GM21576 (cell line): ENCODE measurements around the gene TEP1.
"Not testable (repeated sequence)": the region's sequence is repeated elsewhere in the genome, so short reads cannot be mapped to it uniquely, and the experiment has no call there.

Experiments
- ATAC-seq: cut with Tn5 transposase; IDR thresholded peaks from one replicate; pipeline ENCODE4 v1.9.1; 2021; ENCODE audit warnings: mild to moderate bottlenecking, moderate library complexity; ENCODE audit not compliant: unreplicated experiment

The TEP1 gene

DNA sequence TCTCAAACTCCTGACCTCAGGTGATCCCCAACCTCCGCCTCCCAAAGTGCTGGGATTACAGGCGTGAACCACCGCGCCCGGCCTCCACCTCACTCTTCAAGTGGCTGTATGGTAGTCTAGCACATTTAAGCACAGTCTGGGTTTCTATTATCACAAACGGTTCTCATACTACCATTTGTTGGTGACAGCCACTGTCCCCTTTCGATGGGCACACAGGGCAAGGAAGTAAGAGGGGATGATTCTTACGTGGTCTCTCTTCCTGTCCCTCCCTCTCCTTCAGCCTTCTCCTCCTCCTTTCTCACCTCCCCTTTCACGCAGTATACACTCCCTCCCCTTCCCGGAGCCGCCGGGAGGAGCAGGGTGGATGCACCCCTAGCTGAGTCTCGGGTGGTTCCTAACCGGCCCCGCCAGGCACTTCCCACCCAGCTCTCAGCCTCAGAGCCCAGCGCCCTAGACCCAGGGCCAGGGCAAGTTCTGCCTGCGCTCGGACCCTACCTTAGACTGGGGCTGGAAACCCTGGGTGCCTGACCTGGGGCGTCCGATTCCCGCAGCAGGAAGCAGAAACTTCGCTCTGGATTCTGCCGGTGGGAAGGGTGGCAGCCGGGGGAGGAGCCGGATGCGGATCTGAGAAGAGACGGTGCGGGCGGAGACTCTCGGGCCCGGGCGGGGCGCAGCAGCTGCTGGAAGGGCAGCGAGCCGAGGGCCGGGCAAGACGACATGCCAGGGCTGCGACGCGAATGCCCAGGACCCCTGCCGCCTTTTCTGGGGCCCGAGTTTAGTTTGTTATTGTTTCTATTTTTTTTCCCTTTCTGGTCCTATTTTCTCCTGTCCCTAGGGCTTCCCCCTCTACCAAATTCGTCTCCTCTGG, at the start of gene TEP1:
Gene TEP1, minus strand, starts transcription at position 626 of the 868 bp plus-strand sequence. CDS start 5,062 bp downstream, outside the sequence.
- ATAC-seq, result peak; percentile 65

- peak; percentile 88 for ATAC-seq
Measured at GRCh38 chr14:20461225-20462141, 48.2 kb upstream of the TEP1 start, which contains the start of gene PIP4P1. Gene PIP4P1, minus strand, starts transcription at chr14:20461434. Its CDS starts 109 bp downstream, at chr14:20461325.

DNA sequence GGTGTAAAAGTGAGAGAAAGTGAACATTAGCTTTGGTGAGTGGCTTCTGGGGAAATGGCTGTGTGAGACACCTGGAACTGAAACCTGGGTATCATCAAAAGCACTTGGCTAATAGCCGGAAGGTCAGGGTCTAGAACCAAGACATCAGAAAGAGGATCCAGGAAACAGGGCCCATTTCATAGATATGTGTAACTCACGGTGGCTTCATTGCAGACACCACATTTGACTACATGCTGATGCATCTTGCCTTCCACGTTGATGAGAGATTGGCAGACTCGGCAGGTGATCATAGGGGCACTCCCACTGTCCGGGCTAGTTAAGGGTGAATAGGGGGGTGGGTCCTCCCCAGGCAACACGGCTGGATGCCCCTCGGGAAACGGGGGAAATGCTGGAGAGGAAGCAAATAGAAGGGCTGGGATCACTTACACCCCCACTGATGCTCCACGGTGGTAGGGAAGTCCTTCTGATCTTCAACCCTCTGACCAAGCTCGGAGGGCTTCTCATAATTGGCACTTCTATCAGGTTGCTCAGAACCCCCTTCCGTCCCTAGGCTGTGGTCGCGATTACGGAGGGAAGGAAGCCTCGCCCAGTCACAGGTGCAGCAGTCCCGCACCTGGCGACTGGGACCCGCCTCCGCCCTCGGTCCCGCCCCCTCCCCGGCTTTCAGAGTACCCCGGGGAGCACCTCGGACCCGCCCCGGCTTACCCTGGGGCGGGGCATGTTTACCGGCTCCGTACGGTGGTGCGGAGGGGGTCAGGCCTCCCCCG, 47.3 kb upstream of the TEP1 start:
- ATAC-seq, result peak; percentile 7

DNA sequence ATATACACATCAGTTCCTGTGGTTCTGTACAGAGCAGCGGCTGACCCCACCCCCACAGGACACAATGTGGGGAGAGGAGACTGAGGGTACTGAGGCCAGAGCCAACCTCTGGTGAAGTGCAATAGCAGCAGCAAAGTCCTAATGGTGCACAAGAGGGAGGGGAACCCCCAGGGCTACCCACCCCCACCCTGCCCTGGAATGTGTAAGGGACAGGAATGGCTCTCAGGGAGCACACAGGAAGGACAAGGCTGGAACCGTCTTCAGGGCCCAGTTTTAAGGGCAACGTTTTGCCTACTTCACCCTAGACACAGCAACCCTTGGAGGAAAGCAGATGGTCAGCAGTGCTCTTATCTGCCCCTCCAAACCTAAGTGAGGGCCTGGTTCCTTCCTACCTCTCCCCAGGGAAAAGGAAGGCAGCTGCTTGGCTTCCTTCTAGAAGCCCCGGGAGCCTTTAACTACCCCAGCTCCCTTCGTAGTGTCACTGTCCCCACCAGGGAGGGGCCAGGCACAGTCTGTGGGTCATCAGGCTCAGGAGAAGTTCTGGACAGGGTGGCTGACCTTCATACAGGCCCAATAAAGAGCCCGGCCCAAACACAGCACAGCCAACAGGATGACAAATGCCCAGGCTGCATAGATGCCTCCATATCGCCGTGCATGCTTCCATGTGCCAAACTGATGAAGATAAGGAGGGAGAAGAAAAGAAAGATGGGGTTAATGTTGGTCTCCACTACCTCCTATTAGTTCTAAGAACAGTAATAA, 44.9 kb upstream of the TEP1 start:
- no peak for ATAC-seq

DNA sequence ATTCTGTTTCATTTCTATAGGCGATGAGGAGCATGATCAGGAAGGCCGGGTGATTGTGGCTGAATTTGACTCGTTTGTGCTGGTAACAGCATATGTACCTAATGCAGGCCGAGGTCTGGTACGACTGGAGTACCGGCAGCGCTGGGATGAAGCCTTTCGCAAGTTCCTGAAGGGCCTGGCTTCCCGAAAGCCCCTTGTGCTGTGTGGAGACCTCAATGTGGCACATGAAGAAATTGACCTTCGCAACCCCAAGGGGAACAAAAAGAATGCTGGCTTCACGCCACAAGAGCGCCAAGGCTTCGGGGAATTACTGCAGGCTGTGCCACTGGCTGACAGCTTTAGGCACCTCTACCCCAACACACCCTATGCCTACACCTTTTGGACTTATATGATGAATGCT, 43.7 kb upstream of the TEP1 start:
- ATAC-seq, result no peak

DNA sequence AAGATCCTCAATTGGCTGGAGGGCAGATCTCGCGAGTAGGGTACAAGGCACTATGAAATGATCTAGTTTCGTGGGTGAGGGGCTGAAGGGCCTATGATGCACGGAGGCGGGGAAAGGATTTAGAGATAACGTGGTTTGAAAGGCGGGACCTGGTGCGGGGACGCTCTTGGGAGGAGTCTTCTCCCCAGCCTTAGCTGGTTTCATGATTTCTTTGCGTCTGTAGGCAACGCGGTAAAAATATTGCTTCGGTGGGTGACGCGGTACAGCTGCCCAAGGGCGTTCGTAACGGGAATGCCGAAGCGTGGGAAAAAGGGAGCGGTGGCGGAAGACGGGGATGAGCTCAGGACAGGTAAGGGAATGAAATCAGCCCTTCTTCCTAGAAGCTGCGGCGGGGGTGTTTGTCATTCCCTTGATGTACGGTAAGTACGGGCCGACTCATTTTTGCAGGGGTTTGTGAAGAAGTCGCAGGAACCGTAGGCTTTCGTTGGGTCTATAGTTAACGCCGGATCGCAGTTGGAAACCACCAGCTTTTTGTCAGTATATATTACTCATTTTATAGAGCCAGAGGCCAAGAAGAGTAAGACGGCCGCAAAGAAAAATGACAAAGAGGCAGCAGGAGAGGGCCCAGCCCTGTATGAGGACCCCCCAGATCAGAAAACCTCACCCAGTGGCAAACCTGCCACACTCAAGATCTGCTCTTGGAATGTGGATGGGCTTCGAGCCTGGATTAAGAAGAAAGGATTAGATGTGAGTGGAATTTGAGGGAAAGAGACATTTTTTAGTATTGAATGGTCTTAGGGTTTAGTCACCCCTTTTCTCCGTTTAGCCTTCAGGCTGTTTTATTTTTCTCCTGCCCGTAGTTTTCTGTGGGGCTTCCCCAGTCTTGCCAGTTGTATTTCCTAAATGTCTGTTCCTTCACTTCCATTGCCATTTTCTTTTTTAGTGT, 42.3 kb upstream of the TEP1 start:
- ATAC-seq, result peak; percentile 40

GRCh38 chr14:20454516-20455354, 41.4 kb upstream of the TEP1 start, which contains the start of the genes APEX1 and OSGEP:
Gene APEX1, plus strand, starts transcription at chr14:20455226. Its CDS starts 420 bp downstream, at chr14:20455646.
Gene OSGEP, minus strand, starts transcription at chr14:20454812. Its CDS starts 129 bp downstream, at chr14:20454683.
- peak; percentile 87 for ATAC-seq

DNA sequence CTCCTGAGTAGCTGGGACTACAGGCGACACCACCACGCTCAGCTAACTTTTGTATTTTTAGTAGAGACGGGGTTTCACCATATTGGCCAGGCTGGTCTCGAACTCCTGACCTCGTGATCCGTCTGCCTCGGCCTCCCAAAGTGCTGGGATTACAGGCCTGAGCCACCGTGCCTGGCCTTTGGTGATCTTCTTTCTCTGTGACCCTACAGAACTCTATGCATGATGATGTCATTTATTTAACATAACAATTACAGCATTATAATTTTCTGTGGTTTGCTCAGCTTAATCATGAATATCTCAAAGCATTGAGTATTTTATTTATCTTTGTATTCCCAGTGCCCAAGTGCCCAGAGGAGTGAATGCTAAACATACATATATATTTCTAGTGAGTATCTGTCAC, 39.5 kb upstream of the TEP1 start:
- ATAC-seq, result not testable (repeated sequence)

DNA sequence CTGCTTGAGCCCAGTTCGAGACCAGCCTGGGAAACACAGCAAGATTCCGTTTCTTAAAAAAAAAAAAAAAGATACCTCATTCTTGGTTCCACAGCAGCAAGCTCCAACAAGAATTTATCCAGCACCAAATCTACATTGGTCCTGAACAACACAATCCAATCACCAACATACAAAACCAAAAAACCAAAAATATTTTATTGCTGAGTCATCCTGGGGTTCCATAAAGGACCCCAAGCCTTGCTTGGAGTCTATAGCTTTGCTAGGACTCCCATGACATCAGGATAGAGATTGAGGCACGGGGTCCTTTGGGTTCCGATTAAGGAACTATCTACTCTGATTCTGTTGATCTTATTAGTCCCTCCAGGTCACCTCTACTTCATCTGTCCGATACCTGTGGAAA, 33.6 kb upstream of the TEP1 start:
- ATAC-seq, result no peak

- ATAC-seq, result not testable (repeated sequence)
Measured at GRCh38 chr14:20443650-20444049, 30.3 kb upstream of the TEP1 start.

- ATAC-seq, result no peak
Measured at GRCh38 chr14:20441461-20441860, 28.2 kb upstream of the TEP1 start.

- ATAC-seq, result peak; percentile 77
Measured at GRCh38 chr14:20440882-20441281, 27.6 kb upstream of the TEP1 start.

DNA sequence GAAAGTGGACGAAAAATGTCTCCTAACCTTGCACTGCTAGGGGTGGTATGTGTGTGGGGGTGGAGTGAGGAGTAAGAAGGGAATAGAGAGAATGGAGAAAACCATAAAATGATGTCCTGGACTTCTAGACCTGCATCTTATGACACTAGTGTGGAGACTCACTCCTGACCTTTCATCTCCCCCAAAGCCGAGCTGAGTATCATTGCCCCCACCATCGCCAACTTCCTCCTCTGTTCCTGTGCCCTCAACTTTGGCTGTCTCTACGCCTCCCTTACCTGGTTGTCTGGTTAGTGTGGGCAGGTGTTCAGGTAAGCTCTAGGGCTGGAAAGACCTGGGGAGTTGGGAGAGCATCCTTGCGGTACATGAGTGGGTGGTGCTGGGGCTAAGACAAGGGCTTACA, 27.2 kb upstream of the TEP1 start:
- no peak for ATAC-seq

- no peak for ATAC-seq
Measured at GRCh38 chr14:20438664-20439063, 25.4 kb upstream of the TEP1 start.

DNA sequence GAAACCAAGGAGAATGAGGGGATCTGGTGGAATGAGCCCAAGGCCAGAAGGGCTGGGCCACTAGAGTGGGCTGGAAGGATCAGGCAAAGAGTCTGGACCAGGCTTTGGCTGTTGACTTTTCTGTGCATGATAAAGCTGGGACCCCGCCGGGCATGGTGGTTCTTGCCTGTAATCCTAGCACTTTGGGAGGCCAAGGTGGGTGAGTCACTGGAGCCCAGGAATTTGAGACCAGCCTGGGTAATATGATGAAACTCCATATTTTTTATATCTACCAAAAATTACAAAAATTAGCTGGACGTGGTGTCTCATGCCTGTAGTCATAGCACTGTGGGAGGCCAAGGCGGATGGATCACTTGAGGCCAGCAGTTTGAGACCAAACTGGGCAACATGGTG, 23.1 kb upstream of the TEP1 start:
- ATAC-seq, result no peak

DNA sequence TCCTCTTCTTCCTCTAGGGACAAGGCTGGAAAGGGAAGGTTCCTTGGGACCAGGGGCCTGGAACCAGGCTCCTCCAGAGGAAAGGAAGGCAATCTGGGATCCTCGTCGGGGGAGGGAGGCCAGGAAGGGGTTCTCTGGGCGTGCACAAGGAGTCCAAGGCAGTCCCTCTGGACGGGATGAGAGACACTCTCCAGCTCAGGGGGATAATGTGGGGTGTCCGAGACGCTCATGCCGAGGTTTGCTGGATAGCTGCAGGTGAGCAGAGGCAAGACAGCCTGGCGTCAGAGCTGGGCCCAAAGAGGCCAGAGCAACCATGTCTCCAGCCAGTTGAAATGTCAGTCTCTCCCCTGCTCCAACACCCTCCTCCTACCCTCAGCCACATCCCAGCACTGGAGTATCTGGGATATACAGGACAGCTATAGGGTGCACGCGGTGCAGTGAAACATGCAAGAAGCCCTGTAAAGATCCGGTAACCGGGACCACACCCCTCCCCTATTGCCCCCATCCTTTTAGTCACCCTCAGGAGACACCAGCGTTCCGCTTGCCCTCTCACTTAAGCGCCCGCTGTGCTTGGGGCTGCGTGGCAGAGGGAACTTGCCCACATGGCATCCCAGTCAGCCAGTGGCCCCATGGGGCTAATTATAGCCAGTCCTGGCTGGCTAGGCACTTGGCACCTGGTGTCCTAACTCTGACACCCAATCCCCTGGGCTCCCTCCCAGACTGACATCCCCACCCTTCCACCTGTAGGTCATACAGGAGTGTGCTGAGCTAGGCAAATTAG, 22.5 kb upstream of the TEP1 start, which contains the start of gene KLHL33:
Gene KLHL33, minus strand, starts transcription at position 585 of the 781 bp plus-strand sequence. Its CDS starts 355 bp downstream, at position 230.
- no peak for ATAC-seq
